Upper lobe of right lung (tissue), 1 donor: ENCODE results near the gene PCBP2. TPM values are rescaled to one million over a fixed set of nuclear protein-coding genes. Genes with fewer than 3 reads are reported as not detected.
A peak's percentile ranks its signal among the peaks of the same experiment; 100 is the strongest.

Experiments used
- ATAC-seq: fragments of 200-7000 bp; cut with Tn5 transposase; one replicate; pipeline ENCODE4 v1.9.1; 2020; ENCODE audit warnings: mild to moderate bottlenecking, moderate library complexity
- DNase-seq: peaks from one replicate; pipeline ENCODE4 v3.0.0-alpha.2; 2020
- H3K27ac ChIP-seq: fragments of 200-600 bp; one replicate; pipeline ENCODE4 v1.8.0; 2022
- H3K27me3 ChIP-seq: fragments of 200-600 bp; one replicate; pipeline ENCODE4 v1.8.0; 2022; ENCODE audit warnings: mild to moderate bottlenecking
- H3K36me3 ChIP-seq: fragments of 200-600 bp; one replicate; pipeline ENCODE4 v1.8.0; 2022
- H3K4me1 ChIP-seq: fragments of 200-600 bp; one replicate; pipeline ENCODE4 v1.8.0; 2022
- H3K4me3 ChIP-seq: fragments of 200-600 bp; one replicate; pipeline ENCODE4 v1.8.0; 2022; ENCODE audit warnings: mild to moderate bottlenecking
- H3K9me3 ChIP-seq: fragments of 200-600 bp; one replicate; pipeline ENCODE4 v1.8.0; 2022
- CTCF ChIP-seq: fragments of 200-600 bp; IDR thresholded peaks from one replicate; pipeline ENCODE4 v1.8.0; 2022; ENCODE audit warnings: antibody characterized with exemption
- intact Hi-C: fragments of 100-400 bp; cut with DNase I; formaldehyde crosslinking; loops from one replicate; pipeline ENCODE4 v1.11.0; 2022
- total RNA-seq: library from RNA; stranded (reverse); fragmentation: NEBNext Ultra II Directional; extraction: Animal tissue kit (Norgen Biotek cat#: 25700); gene quantifications from one replicate; pipeline ENCODE4 v1.2.1, GENCODE V29; 2021
- donor health status: DM: no; HTN: yes; CAD: no; lungs with severe emphysema.

Gene PCBP2
- total RNA-seq, 1 donor from 2014 or later: 727 TPM

- Histone ChIP-seq H3K9me3 (no peaks in the 10 kb centered on the region), H3K4me1 (no peaks in the 10 kb centered on the region), H3K36me3 (peaks cover 96% of the 10 kb centered on the region), H3K27me3 (no peaks in the 10 kb centered on the region), H3K4me3 (no peak overlapping the region), H3K27ac (no peak overlapping the region)
- intact Hi-C loops: no loop called here
- DNase-seq (peak; percentile 40), ATAC-seq (no peak)
- peak; percentile 12 for TF ChIP-seq CTCF
Measured at GRCh38 chr12:53481939-53482586, 30.2 kb downstream of the PCBP2 start.

GRCh38 chr12:53482626-53483168 is 30.8 kb downstream of the PCBP2 start:
- intact Hi-C loops: no loop called here
- Histone ChIP-seq H3K36me3 (peaks cover 96% of the 10 kb centered on the region), H3K4me3 (no peak overlapping the region), H3K27ac (no peak overlapping the region), H3K27me3 (no peaks in the 10 kb centered on the region), H3K4me1 (no peaks in the 10 kb centered on the region), H3K9me3 (no peaks in the 10 kb centered on the region)
- no peak for TF ChIP-seq CTCF
- peak; percentile 3 for ATAC-seq
- peak; percentile 69 for DNase-seq

GRCh38 chr12:53483225-53483978 is 31.5 kb downstream of the PCBP2 start:
- ATAC-seq: no peak
- H3K27me3 ChIP-seq: no peaks in the 10 kb centered on the region
- peaks cover 95% of the 10 kb centered on the region for H3K36me3 ChIP-seq
- no peak for TF ChIP-seq CTCF
- peak; percentile 44 for DNase-seq
- intact Hi-C loops: no loop called here
- no peak overlapping the region for H3K27ac ChIP-seq
- H3K9me3 ChIP-seq: no peaks in the 10 kb centered on the region
- no peak overlapping the region for H3K4me3 ChIP-seq
- no peaks in the 10 kb centered on the region for H3K4me1 ChIP-seq

GRCh38 chr12:53483979-53484377 is 32.1 kb downstream of the PCBP2 start:
- H3K27me3 ChIP-seq: no peaks in the 10 kb centered on the region
- ATAC-seq (no peak), DNase-seq (no peak)
- intact Hi-C loops: no loop called here
- peak overlapping the region; percentile 17 for H3K27ac ChIP-seq
- H3K4me1 ChIP-seq: no peaks in the 10 kb centered on the region
- no peak for TF ChIP-seq CTCF
- peaks cover 89% of the 10 kb centered on the region for H3K36me3 ChIP-seq
- no peaks in the 10 kb centered on the region for H3K9me3 ChIP-seq
- no peak overlapping the region for H3K4me3 ChIP-seq

GRCh38 chr12:53484686-53485575 is 33.0 kb downstream of the PCBP2 start:
- no peak for TF ChIP-seq CTCF
- intact Hi-C loops: no loop called here
- DNase-seq: peak; percentile 31
- H3K27ac ChIP-seq: no peak overlapping the region
- H3K4me3 ChIP-seq: no peak overlapping the region
- ATAC-seq: no peak
- H3K4me1 ChIP-seq: no peaks in the 10 kb centered on the region
- peaks cover 79% of the 10 kb centered on the region for H3K36me3 ChIP-seq
- no peaks in the 10 kb centered on the region for H3K9me3 ChIP-seq
- no peaks in the 10 kb centered on the region for H3K27me3 ChIP-seq
